ENCODE measurements around the gene FXYD3.

GRCh38 chr19:35066121-35066520, 49.5 kb upstream of the FXYD3 start:
- TF ChIP-seq POLR2A (IDR thresholded peaks at IDR 0.05): no peak
- TF ChIP-seq CTCF (IDR thresholded peaks at IDR 0.05): no peak
- no peak for TF ChIP-seq POLR2AphosphoS5 (IDR thresholded peaks at IDR 0.05)
- no peak for TF ChIP-seq EP300 (IDR thresholded peaks at IDR 0.05)

All from gastroesophageal sphincter (tissue), 3 donors.